H1 (cell line): Measurements from ENCODE around the gene AGAP1. TPM values are rescaled to one million over a fixed set of nuclear protein-coding genes. Genes with fewer than 3 reads are reported as not detected.

Source experiments
- CTCF ChIA-PET: fragments of 300-600 bp; sonication (Branson Sonifier 250); formaldehyde crosslinking; loops from one replicate; lab custom pipeline; 2021; ENCODE audit not compliant: partially characterized antibody; lab: Charles Lee
- POLR2A ChIA-PET: fragments of 300-600 bp; sonication (Branson Sonifier 250); formaldehyde crosslinking; loops from one replicate; lab custom pipeline; 2021; ENCODE audit warnings: inconsistent platforms; ENCODE audit not compliant: partially characterized antibody; lab: Charles Lee
- DNase-seq, 2 experiments: peaks; one replicate each; pipeline versions ENCODE4 v3.0.0 to v3.0.0-alpha.2; 2010 to 2022; ENCODE audit warnings: low spot score in 2 of 2, low read depth in 1 of 2, mixed read lengths in 1 of 2
- FAIRE-seq: peaks from 2 replicates; lab custom pipeline; 2011; peaks lifted over from hg19 to GRCh38; lab: Jason Lieb, UNC
- H2AFZ ChIP-seq: 2 replicates; pipeline ENCODE4 v1.8.1; 2012; ENCODE audit warnings: low read length, inconsistent platforms
- H2AK5ac ChIP-seq: 2 replicates; pipeline ENCODE4 v1.6.1; 2013; ENCODE audit warnings: low read depth, low read length
- H2BK120ac ChIP-seq: replicated peaks from 2 replicates; pipeline ENCODE3; 2013; ENCODE audit warnings: low read depth, low read length, inconsistent platforms
- H2BK12ac ChIP-seq: 2 replicates; pipeline ENCODE4 v1.6.1; 2013; ENCODE audit warnings: low read depth, low read length
- H2BK15ac ChIP-seq: 2 replicates; pipeline ENCODE4 v1.6.1; 2013; ENCODE audit warnings: low read length
- H2BK20ac ChIP-seq: 2 replicates; pipeline ENCODE4 v1.6.1; 2013; ENCODE audit warnings: low read length
- H2BK5ac ChIP-seq: 2 replicates; pipeline ENCODE4 v1.6.1; 2013; ENCODE audit warnings: low read depth, low read length
- H3K14ac ChIP-seq: 2 replicates; pipeline ENCODE4 v1.6.1; 2013; ENCODE audit warnings: inconsistent platforms; ENCODE audit not compliant: insufficient read length
- H3K18ac ChIP-seq: 2 replicates; pipeline ENCODE4 v1.6.1; 2013; ENCODE audit warnings: low read length; ENCODE audit errors: extremely low read depth
- H3K23ac ChIP-seq: 2 replicates; pipeline ENCODE4 v1.6.1; 2013; ENCODE audit warnings: inconsistent platforms; ENCODE audit not compliant: insufficient read length
- H3K23me2 ChIP-seq: 2 replicates; pipeline ENCODE4 v1.6.1; 2013; ENCODE audit warnings: low read depth, low read length
- H3K27ac ChIP-seq: 2 replicates; pipeline ENCODE4 v1.6.1; 2011; ENCODE audit warnings: low read depth, low read length, inconsistent platforms
- H3K27me3 ChIP-seq, 4 experiments: replicated peaks in 1 of 4; 1 replicate in 1 of 4; 2 replicates in 3 of 4; pipeline versions ENCODE4 v1.6.1 to v1.8.1; 2011 to 2013; ENCODE audit warnings: low read length in 3 of 4, mild to moderate bottlenecking in 3 of 4, inconsistent platforms in 2 of 4, mixed read lengths in 2 of 4, moderate library complexity in 1 of 4; ENCODE audit not compliant: control insufficient read depth in 3 of 4, insufficient read depth in 3 of 4; ENCODE audit errors: extremely low read depth in 1 of 4
- H3K36me3 ChIP-seq, 4 experiments: 2 replicates each; pipeline versions ENCODE4 v1.6.1 to v1.8.1; 2011 to 2013; ENCODE audit warnings: mild to moderate bottlenecking in 4 of 4, low read length in 3 of 4, moderate library complexity in 2 of 4, control low read depth in 1 of 4, inconsistent platforms in 1 of 4; ENCODE audit not compliant: insufficient read depth in 4 of 4, control insufficient read depth in 2 of 4
- H3K4ac ChIP-seq: replicated peaks from 2 replicates; pipeline ENCODE3; 2013; ENCODE audit warnings: low read length, low read depth, mixed read lengths, inconsistent platforms; ENCODE audit not compliant: insufficient read length
- H3K4me1 ChIP-seq, 4 experiments: replicated peaks in 1 of 4; 1 replicate in 1 of 4; 2 replicates in 3 of 4; pipeline versions ENCODE4 v1.6.1 to v1.8.1; 2011 to 2013; ENCODE audit warnings: low read length in 3 of 4, inconsistent platforms in 2 of 4, mixed read lengths in 1 of 4; ENCODE audit not compliant: insufficient read depth in 4 of 4, control insufficient read depth in 3 of 4
- H3K4me2 ChIP-seq, 2 experiments: 2 replicates each; pipeline versions ENCODE4 v1.6.1 to v1.8.1; 2011 to 2013; ENCODE audit warnings: low read depth in 2 of 2, low read length in 2 of 2, control low read depth in 1 of 2, inconsistent platforms in 1 of 2, mild to moderate bottlenecking in 1 of 2; ENCODE audit not compliant: insufficient read depth in 1 of 2
- H3K4me3 ChIP-seq, 4 experiments: fragments of 200-600, 300-600 bp in 1 of 4; sonication (generic), shearing (Covaris generic), sonication (Bioruptor Twin) in 1 of 4; 2 replicates each; pipeline versions ENCODE4 v1.5.1 to v1.8.1; 2011 to 2016; ENCODE audit warnings: low read length in 4 of 4, low read depth in 3 of 4, control low read depth in 2 of 4, inconsistent platforms in 2 of 4, mild to moderate bottlenecking in 2 of 4, mixed read lengths in 1 of 4, moderate library complexity in 1 of 4; ENCODE audit not compliant: insufficient read depth in 2 of 4; ENCODE audit errors: extremely low read depth in 1 of 4
- H3K56ac ChIP-seq: replicated peaks from 2 replicates; pipeline ENCODE3; 2013; ENCODE audit warnings: low read depth, mild to moderate bottlenecking, mixed read lengths, low read length, inconsistent platforms; ENCODE audit not compliant: insufficient read length
- H3K79me1 ChIP-seq: 2 replicates; pipeline ENCODE4 v1.6.1; 2013; ENCODE audit warnings: low read depth, low read length, control low read depth
- H3K79me2 ChIP-seq, 2 experiments: 2 replicates each; pipeline versions ENCODE4 v1.6.1 to v1.8.1; 2012 to 2013; ENCODE audit warnings: low read length in 2 of 2, mild to moderate bottlenecking in 2 of 2, inconsistent platforms in 1 of 2; ENCODE audit not compliant: insufficient read depth in 2 of 2, control insufficient read depth in 1 of 2
- H3K9ac ChIP-seq, 4 experiments: replicated peaks in 1 of 4; 1 replicate in 1 of 4; 2 replicates in 3 of 4; pipeline versions ENCODE4 v1.6.1 to v1.8.1; 2011 to 2013; ENCODE audit warnings: low read depth in 3 of 4, low read length in 3 of 4, control low read depth in 2 of 4, mild to moderate bottlenecking in 2 of 4, moderate library complexity in 2 of 4, inconsistent platforms in 1 of 4; ENCODE audit errors: extremely low read depth in 1 of 4
- H3K9me3 ChIP-seq, 2 experiments: 2 replicates each; pipeline versions ENCODE4 v1.6.1 to v1.8.1; 2012 to 2013; ENCODE audit warnings: mild to moderate bottlenecking in 2 of 2, moderate library complexity in 2 of 2, control low read depth in 1 of 2, inconsistent platforms in 1 of 2, low read depth in 1 of 2, low read length in 1 of 2, mixed read lengths in 1 of 2; ENCODE audit not compliant: insufficient read depth in 2 of 2
- H4K20me1 ChIP-seq, 2 experiments: replicated peaks in 1 of 2; 2 replicates each; pipeline versions ENCODE3 to v1.8.1; 2011 to 2013; ENCODE audit warnings: inconsistent platforms in 2 of 2, low read length in 2 of 2, mild to moderate bottlenecking in 1 of 2; ENCODE audit not compliant: insufficient read depth in 2 of 2, control insufficient read depth in 1 of 2
- H4K5ac ChIP-seq: 2 replicates; pipeline ENCODE4 v1.6.1; 2013; ENCODE audit warnings: low read length, low read depth, mixed read lengths, inconsistent platforms; ENCODE audit not compliant: insufficient read length
- H4K8ac ChIP-seq: 2 replicates; pipeline ENCODE4 v1.8.0; 2013; ENCODE audit warnings: mild to moderate bottlenecking, moderate library complexity, low read length, inconsistent platforms; ENCODE audit not compliant: insufficient read depth; ENCODE audit errors: extremely low read depth
- H4K91ac ChIP-seq: replicated peaks from 2 replicates; pipeline ENCODE3; 2013; ENCODE audit warnings: low read length, mixed read lengths, inconsistent platforms; ENCODE audit not compliant: insufficient read length
- POLR2A ChIP-seq, 2 experiments: IDR thresholded peaks; 1 replicate in 1 of 2; 2 replicates in 1 of 2; pipeline ENCODE4 v1.6.1; 2011; ENCODE audit warnings: low read depth in 2 of 2, low read length in 2 of 2, mild to moderate bottlenecking in 2 of 2; ENCODE audit errors: control extremely low read depth in 1 of 2
- SIRT6 ChIP-seq: IDR thresholded peaks from one replicate; pipeline ENCODE4 v1.7.1; 2012; ENCODE audit warnings: low read length, inconsistent platforms
- SP2 ChIP-seq: IDR thresholded peaks from 2 replicates; pipeline ENCODE4 v1.6.1; 2012; ENCODE audit warnings: mild to moderate bottlenecking, low read length, inconsistent platforms
- WGBS, 2 experiments: shearing (Covaris generic) in 1 of 2; methylation state at CpG; one replicate each; pipeline versions ENCODE4 v1.1.6 to v1.1.7; 2013 to 2015; ENCODE audit warnings: low lambda C conversion rate in 2 of 2, mixed read lengths in 2 of 2, inconsistent platforms in 1 of 2, low coverage in 1 of 2, missing lambda C conversion rate in 1 of 2; ENCODE audit not compliant: insufficient replicate concordance in 2 of 2, insufficient coverage in 1 of 2, insufficient read length in 1 of 2; ENCODE audit errors: extremely low coverage in 1 of 2, missing lambda C conversion rate in 1 of 2; 5-methylcytosine and 5-hydroxymethylcytosine counted together
- polyA plus RNA-seq, 7 experiments: library from polyadenylated mRNA; depleted of rRNA in 3 of 7; stranded (reverse) in 5 of 7; unstranded in 2 of 7; fragments of >200 nt in 5 of 7; fragments of 200-250 nt in 2 of 7; gene quantifications; 1 replicate in 5 of 7; 2 replicates in 1 of 7; 4 replicates in 1 of 7; pipeline versions ENCODE4 v1.2.1 to v1.2.3, GENCODE V29; 2011 to 2013; ENCODE audit warnings: missing spikeins in 2 of 7, mixed read lengths in 2 of 7
- total RNA-seq: library from RNA; stranded (reverse); fragmentation: NEBNext Ultra II Directional; extraction: Animal tissue kit (Norgen Biotek cat#: 25700); gene quantifications from 2 replicates; pipeline ENCODE4 v1.2.1, GENCODE V29; 2021

AGAP1 gene
- total and polyA plus RNA-seq, 2 of the 8 experiments (the other 6 are each of a cell fraction or from before 2014, with no cell fraction given) = 18.1 to 39.4 TPM

DNA sequence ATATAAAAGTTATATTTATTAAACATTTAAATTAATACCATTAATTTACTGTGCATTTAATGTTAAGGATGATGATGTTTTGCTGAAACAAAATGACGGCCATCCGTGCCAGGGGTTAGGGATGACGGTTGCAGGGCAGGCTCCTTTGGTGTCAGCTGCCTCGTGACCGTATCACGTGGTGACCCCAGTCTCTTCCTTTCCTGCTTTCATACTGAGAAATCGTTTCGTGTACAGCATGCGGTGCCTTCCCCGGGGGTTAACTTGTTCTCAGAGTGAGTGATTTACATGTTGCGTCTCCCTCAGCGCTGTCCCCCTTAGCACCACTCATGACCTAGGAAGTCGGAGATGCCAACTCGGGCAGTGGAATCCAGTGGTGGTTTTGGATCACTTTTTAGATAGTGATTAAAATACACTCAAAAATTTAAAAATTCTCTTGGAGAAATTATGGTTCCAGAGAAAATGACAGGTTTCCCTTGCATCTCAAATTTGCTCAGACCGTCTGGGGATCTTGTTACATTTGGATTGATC is 383.5 kb downstream of the AGAP1 start:
- no peaks in the 10 kb centered on the region; the same call in 1 of the 2 replicates for H3K79me1 ChIP-seq
- 91% methylated on average over 12 of the region's 15 CpGs; no CpG with 5 or more reads in 1 of the 2 experiments for WGBS, 2 experiments
- H3K4me2 ChIP-seq = no peak overlapping the region
- no peak overlapping the region for H2BK12ac ChIP-seq
- H3K4ac ChIP-seq = peak overlapping the region; percentile 58
- no peak overlapping the region for H2AK5ac ChIP-seq
- H3K79me2 ChIP-seq = no peaks in the 10 kb centered on the region
- H4K20me1 ChIP-seq = no peaks in the 10 kb centered on the region
- DNase-seq = no peak
- H4K5ac ChIP-seq = no peak overlapping the region
- H2BK120ac ChIP-seq = no peak overlapping the region
- ChIA-PET CTCF (interaction anchor here (0.6 kb wide), 1 partner anchor 10 kb away, joined by 3 read pairs; no protein-coding TSS in a partner anchor), POLR2A (no interaction called here)
- no peak overlapping the region for H2AFZ ChIP-seq
- no peaks in the 10 kb centered on the region for H3K9me3 ChIP-seq
- H3K56ac ChIP-seq = no peak overlapping the region
- H4K91ac ChIP-seq = no peak overlapping the region
- H3K14ac ChIP-seq = no peak overlapping the region
- H4K8ac ChIP-seq = no peak overlapping the region
- H2BK20ac ChIP-seq = no peak overlapping the region
- H3K27ac ChIP-seq = no peak overlapping the region
- H3K18ac ChIP-seq = peak overlapping the region; percentile 48
- H3K23me2 ChIP-seq = no peaks in the 10 kb centered on the region
- H2BK5ac ChIP-seq = no peak overlapping the region; the same call in 1 of the 2 replicates
- H3K4me3 ChIP-seq = no peak overlapping the region
- H3K9ac ChIP-seq = no peak overlapping the region
- no peak for FAIRE-seq
- no peaks in the 10 kb centered on the region for H3K36me3 ChIP-seq
- no peak overlapping the region for H2BK15ac ChIP-seq
- H3K4me1 ChIP-seq = peaks cover 0 to 8% (median 0%) of the 10 kb centered on the region in 4 experiments; a peak in 1 of 7 replicates
- no peak overlapping the region for H3K23ac ChIP-seq
- no peaks in the 10 kb centered on the region for H3K27me3 ChIP-seq
- TF ChIP-seq SIRT6 (no peak), SP2 (no peak), POLR2A (IDR thresholded peaks at IDR 0.05; ENCODE audit: control extremely low read depth in 1 of 2, low read depth in 2 of 2, low read length in 2 of 2) (no peak)
